ENCODE results near the gene IFIH1.
A peak's percentile ranks its signal among the peaks of the same experiment; 100 is the strongest.

DNA sequence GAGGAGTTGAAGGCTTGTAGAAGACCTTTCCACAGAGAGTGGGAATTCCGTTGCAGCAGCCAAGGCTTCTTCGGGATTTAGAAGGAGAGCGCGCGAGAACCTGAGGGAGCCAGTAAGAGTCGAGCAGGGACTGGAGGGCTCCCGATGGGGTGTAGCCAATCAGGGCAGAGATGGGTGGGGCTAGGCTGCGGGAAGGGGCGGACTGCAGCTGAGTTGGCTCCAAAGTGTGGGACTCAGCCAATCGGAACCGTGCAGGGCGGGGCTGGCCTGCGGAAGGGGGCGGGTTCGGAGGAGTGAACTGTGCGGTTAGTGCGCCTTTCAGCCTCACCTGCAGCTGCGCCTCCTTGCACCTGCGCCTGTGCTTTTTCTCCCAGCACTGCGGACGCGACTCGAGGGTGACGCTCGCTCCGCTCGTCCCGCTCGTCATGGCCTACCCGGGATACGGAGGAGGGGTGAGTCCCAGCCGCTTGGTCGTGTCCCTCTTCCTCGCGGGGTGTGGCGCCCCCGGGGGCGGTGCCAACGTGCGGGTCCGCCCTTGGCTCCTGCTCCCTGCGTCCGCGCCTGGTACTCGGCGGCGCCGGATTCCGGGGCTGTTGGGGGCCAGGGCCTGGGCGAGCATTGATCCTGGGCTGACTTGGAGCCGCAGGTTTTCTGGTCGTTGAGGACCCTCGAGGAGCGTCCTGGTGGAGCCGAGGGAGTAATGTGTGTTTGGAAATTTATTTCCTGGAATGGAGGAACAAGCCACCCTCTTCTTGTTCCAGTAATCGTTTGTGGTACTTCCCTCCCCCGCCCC is 25.5 kb upstream of the IFIH1 start, which contains the start of gene GCA:
- TF ChIP-seq CTCF (IDR thresholded peaks at IDR 0.05): peak in 1 of 6 experiments; percentile 17
- peak; percentile 3 to 83 for TF ChIP-seq POLR2A (IDR thresholded peaks at IDR 0.05)

Data from thyroid gland (tissue), 4 donors.